HG02938 (cell line): ENCODE measurements around the gene MRPL21.

ENCODE experiments used
- ATAC-seq: cut with Tn5 transposase; IDR thresholded peaks from one replicate; pipeline ENCODE4 v1.9.1; 2021; ENCODE audit warnings: mild to moderate bottlenecking, moderate library complexity; ENCODE audit not compliant: unreplicated experiment

The MRPL21 gene

GRCh38 chr11:68935516-68936357 lies 32.1 kb upstream of the MRPL21 start:
- no peak for ATAC-seq

- no peak for ATAC-seq
Observed at GRCh38 chr11:68935066-68935465, 31.4 kb upstream of the MRPL21 start.

- ATAC-seq, result no peak
Observed at GRCh38 chr11:68934666-68935065, 31.0 kb upstream of the MRPL21 start.

- ATAC-seq, result no peak
Observed at GRCh38 chr11:68934321-68934645, 30.7 kb upstream of the MRPL21 start.

- no peak for ATAC-seq
Observed at GRCh38 chr11:68933605-68934320, 30.1 kb upstream of the MRPL21 start.

- no peak for ATAC-seq
Observed at GRCh38 chr11:68932933-68933577, 29.4 kb upstream of the MRPL21 start.

GRCh38 chr11:68932358-68932757 lies 28.7 kb upstream of the MRPL21 start:
- ATAC-seq, result no peak

GRCh38 chr11:68931911-68932310 lies 28.3 kb upstream of the MRPL21 start:
- ATAC-seq, result no peak

- ATAC-seq, result no peak
Observed at GRCh38 chr11:68930991-68931855, 27.6 kb upstream of the MRPL21 start.

GRCh38 chr11:68929706-68930570 lies 26.3 kb upstream of the MRPL21 start:
- ATAC-seq, result no peak

GRCh38 chr11:68929135-68929534 lies 25.5 kb upstream of the MRPL21 start:
- ATAC-seq, result no peak

GRCh38 chr11:68928136-68928880 lies 24.7 kb upstream of the MRPL21 start:
- no peak for ATAC-seq

- no peak for ATAC-seq
Observed at GRCh38 chr11:68927280-68928135, 23.9 kb upstream of the MRPL21 start.

GRCh38 chr11:68925611-68926010 lies 22.0 kb upstream of the MRPL21 start:
- ATAC-seq, result no peak

GRCh38 chr11:68924073-68924925 lies 20.7 kb upstream of the MRPL21 start:
- no peak for ATAC-seq

- no peak for ATAC-seq
Observed at GRCh38 chr11:68923614-68924013, 20.0 kb upstream of the MRPL21 start.

- ATAC-seq, result no peak
Observed at GRCh38 chr11:68916439-68916838, 12.8 kb upstream of the MRPL21 start.
